ENCODE measurements around the gene TRIM34. TPM values are rescaled to one million over a fixed set of nuclear protein-coding genes. Genes with fewer than 3 reads are reported as not detected.

The TRIM34 gene
- total RNA-seq, 1 donor from 2014 or later, result 13.7 TPM

DNA sequence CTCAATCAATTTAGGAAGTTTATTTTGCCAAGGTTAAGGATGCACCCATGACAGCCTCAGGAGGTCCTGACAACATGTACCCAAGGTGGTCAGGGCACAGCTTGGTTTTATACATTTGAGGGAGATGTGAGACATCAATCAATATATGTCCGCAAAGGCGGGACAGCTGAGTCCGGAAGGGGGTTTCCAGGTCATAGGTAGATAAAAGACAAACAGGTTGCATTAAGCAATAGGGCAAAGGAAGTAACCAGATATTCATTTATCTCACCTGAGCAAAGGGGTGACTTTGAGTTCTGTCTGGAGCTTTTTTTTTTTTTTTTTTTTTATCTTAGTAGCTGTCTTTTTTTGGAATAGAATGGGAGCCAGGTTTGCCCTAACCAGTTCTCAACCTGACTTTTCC is 2.0 kb upstream of the TRIM34 start:
- Histone ChIP-seq H3K27me3 (ENCODE audit: low read depth) (no peaks in the 10 kb centered on the region), H3K4me1 (peaks cover 46% of the 10 kb centered on the region), H3K36me3 (no peaks in the 10 kb centered on the region), H3K27ac (no peak overlapping the region), H3K9me3 (no peaks in the 10 kb centered on the region), H3K4me3 (no peak overlapping the region)
- intact Hi-C loops (cut with DNase I), result no loop called here
- TF ChIP-seq, protein P1, sequence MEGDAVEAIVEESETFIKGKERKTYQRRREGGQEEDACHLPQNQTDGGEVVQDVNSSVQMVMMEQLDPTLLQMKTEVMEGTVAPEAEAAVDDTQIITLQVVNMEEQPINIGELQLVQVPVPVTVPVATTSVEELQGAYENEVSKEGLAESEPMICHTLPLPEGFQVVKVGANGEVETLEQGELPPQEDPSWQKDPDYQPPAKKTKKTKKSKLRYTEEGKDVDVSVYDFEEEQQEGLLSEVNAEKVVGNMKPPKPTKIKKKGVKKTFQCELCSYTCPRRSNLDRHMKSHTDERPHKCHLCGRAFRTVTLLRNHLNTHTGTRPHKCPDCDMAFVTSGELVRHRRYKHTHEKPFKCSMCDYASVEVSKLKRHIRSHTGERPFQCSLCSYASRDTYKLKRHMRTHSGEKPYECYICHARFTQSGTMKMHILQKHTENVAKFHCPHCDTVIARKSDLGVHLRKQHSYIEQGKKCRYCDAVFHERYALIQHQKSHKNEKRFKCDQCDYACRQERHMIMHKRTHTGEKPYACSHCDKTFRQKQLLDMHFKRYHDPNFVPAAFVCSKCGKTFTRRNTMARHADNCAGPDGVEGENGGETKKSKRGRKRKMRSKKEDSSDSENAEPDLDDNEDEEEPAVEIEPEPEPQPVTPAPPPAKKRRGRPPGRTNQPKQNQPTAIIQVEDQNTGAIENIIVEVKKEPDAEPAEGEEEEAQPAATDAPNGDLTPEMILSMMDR (IDR thresholded peaks at IDR 0.05), result no peak
- no peak for ATAC-seq
- DNase-seq, result no peak

DNA sequence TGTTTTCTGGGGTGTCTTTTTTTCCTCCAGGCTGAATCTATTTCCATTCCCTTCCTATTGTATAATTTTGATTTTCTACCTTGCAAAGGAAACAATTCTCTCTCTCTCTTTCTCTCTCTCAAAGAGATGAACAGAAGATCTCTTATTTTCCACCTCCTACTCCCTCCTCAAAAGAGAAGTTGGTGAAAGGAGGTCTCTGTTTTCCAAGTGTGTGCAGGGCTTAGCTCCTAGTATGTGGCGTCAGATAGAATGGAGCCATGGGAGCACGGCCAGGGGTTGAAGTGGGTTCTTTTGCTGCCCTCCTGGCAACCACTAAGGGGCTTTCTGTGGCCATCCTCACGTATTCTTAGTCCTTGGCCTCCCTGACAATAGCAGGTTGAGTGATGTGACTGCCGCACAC is 480 bp downstream of the TRIM34 start:
- H3K36me3 ChIP-seq, result no peaks in the 10 kb centered on the region
- DNase-seq, result no peak
- no peaks in the 10 kb centered on the region for H3K9me3 ChIP-seq
- H3K4me3 ChIP-seq, result peak overlapping the region; percentile 67
- ATAC-seq, result peak; percentile 8 to 15
- no peaks in the 10 kb centered on the region for H3K27me3 ChIP-seq (ENCODE audit: low read depth)
- TF ChIP-seq, protein P1 (IDR thresholded peaks at IDR 0.05), result no peak
- peaks cover 41% of the 10 kb centered on the region for H3K4me1 ChIP-seq
- peak overlapping the region; percentile 84 for H3K27ac ChIP-seq
- intact Hi-C loops (cut with DNase I), result no loop called here

DNA sequence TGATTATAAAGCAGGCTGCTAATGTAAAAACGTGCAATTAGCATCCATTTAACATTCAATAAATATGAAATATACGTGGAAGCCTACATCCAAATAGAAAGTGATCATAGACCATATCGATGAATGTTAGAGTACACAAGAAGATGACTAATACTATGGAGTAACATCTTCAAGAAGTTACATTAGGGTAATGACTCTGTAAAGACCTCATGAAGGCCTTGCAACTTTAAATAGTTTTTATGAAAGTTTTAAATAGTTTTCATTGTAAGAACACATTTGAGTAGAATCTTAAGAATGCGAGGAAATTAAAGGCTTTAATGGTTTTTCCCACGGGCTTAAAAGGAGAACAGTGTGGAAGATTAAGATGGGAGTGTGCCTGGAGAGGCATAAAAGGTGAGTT is 1.4 kb downstream of the TRIM34 start:
- peak overlapping the region; percentile 67 for H3K4me3 ChIP-seq
- H3K9me3 ChIP-seq, result no peaks in the 10 kb centered on the region
- TF ChIP-seq, protein P1 (IDR thresholded peaks at IDR 0.05), result no peak
- no peak overlapping the region for H3K27ac ChIP-seq
- H3K27me3 ChIP-seq (ENCODE audit: low read depth), result no peaks in the 10 kb centered on the region
- no peaks in the 10 kb centered on the region for H3K36me3 ChIP-seq
- intact Hi-C loops (cut with DNase I), result no loop called here
- no peak for DNase-seq
- no peak for ATAC-seq
- H3K4me1 ChIP-seq, result peaks cover 32% of the 10 kb centered on the region

DNA sequence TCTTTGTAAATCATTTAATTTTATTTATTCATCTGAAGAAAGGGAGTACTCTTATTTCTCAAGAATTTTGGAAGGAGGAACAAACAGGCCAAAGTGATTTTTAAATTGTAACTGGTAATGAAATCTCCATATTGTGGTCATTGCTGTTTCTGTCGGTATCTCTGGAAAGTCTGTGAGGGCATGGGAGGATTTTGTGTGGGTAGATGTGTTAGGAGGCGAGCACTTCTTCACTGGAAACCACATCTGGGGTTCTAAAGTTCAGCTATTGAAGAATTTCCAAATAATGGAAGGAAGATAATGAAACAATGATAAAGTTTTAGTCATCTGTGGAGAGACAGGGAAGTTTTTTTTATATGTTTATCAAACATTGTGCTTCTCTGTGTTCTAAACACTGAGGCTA is 6.6 kb downstream of the TRIM34 start:
- no peaks in the 10 kb centered on the region for H3K4me1 ChIP-seq
- intact Hi-C loops (cut with DNase I), result no loop called here
- H3K4me3 ChIP-seq, result no peak overlapping the region
- H3K9me3 ChIP-seq, result no peaks in the 10 kb centered on the region
- no peaks in the 10 kb centered on the region for H3K27me3 ChIP-seq (ENCODE audit: low read depth)
- no peak overlapping the region for H3K27ac ChIP-seq
- ATAC-seq (no peak), DNase-seq (no peak)
- H3K36me3 ChIP-seq, result peaks cover 30% of the 10 kb centered on the region
- TF ChIP-seq, protein P1 (IDR thresholded peaks at IDR 0.05), result no peak

DNA sequence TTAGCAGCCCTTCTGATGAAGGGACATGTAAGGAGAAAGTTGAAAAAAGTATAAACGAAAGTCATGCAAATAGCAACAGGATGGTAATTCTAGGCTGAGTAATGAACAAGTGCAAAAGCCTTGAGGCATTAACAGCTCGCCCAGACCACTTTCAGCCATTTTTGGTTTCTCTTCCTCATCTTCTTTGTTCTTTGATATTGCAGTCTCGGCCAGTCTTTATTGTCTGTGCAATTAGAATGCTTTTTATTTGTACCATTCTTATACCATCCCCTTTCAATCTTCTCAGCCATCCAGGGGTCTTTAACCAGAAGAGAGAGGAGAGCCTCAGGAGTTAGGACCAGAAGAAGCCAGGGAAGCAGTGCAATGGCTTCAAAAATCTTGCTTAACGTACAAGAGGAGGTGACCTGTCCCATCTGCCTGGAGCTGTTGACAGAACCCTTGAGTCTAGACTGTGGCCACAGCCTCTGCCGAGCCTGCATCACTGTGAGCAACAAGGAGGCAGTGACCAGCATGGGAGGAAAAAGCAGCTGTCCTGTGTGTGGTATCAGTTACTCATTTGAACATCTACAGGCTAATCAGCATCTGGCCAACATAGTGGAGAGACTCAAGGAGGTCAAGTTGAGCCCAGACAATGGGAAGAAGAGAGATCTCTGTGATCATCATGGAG is 7.3 kb downstream of the TRIM34 start:
- ATAC-seq, result no peak

More for the DNA sequence above, 7.3 kb downstream of the TRIM34 start:
- Histone ChIP-seq H3K4me3 (no peak overlapping the region), H3K4me1 (no peaks in the 10 kb centered on the region), H3K9me3 (no peaks in the 10 kb centered on the region), H3K27me3 (ENCODE audit: low read depth) (no peaks in the 10 kb centered on the region), H3K36me3 (peaks cover 37% of the 10 kb centered on the region), H3K27ac (no peak overlapping the region)
- intact Hi-C loops (cut with DNase I), result no loop called here
- DNase-seq, result no peak
- TF ChIP-seq, protein P1 (IDR thresholded peaks at IDR 0.05), result no peak

Measured in lower lobe of right lung (tissue), 2 donors.